CD4-positive, alpha-beta T cell treated with Interleukin-2 at 100 ng/mL for 4 hours (primary cell): ENCODE data around the gene METTL25B.
"Not testable (repeated sequence)": the region's sequence is repeated elsewhere in the genome, so short reads cannot be mapped to it uniquely, and the experiment has no call there.

Experiments used
- DNase-seq: peaks from one replicate; pipeline ENCODE4 v3.0.0-alpha.2; 2020; ENCODE audit warnings: low spot score

METTL25B gene

GRCh38 chr1:156748670-156749418 lies 20.6 kb downstream of the METTL25B start:
- DNase-seq, result no peak

- DNase-seq, result no peak
These were observed 21.3 kb downstream of the METTL25B start for GRCh38 chr1:156749419-156750118.

- peak; percentile 54 for DNase-seq
These were observed 22.0 kb downstream of the METTL25B start for GRCh38 chr1:156750191-156750672.

GRCh38 chr1:156750711-156751450 lies 22.6 kb downstream of the METTL25B start:
- DNase-seq, result no peak

GRCh38 chr1:156751451-156751756 lies 23.1 kb downstream of the METTL25B start, which contains the start of gene HDGF:
Gene HDGF, minus strand, starts transcription at chr1:156751675. Its CDS starts 246 bp downstream, at chr1:156751429.
- DNase-seq, result no peak

GRCh38 chr1:156751757-156752481 lies 23.6 kb downstream of the METTL25B start:
- DNase-seq, result peak; percentile 97

- DNase-seq, result no peak
These were observed 24.7 kb downstream of the METTL25B start for GRCh38 chr1:156752843-156753482.

- no peak for DNase-seq
These were observed 25.9 kb downstream of the METTL25B start for GRCh38 chr1:156754219-156754618.

GRCh38 chr1:156755527-156755950 lies 27.3 kb downstream of the METTL25B start:
- no peak for DNase-seq

- DNase-seq, result no peak
These were observed 28.1 kb downstream of the METTL25B start for GRCh38 chr1:156756355-156756754.

GRCh38 chr1:156757572-156758253 lies 29.4 kb downstream of the METTL25B start:
- DNase-seq, result not testable (repeated sequence)

GRCh38 chr1:156760092-156760795 lies 32.0 kb downstream of the METTL25B start:
- DNase-seq, result no peak

GRCh38 chr1:156760796-156761104 lies 32.5 kb downstream of the METTL25B start:
- no peak for DNase-seq

- not testable (repeated sequence) for DNase-seq
These were observed 36.9 kb downstream of the METTL25B start for GRCh38 chr1:156765136-156765535.

GRCh38 chr1:156765666-156766065 lies 37.4 kb downstream of the METTL25B start:
- no peak for DNase-seq

- no peak for DNase-seq
These were observed 38.2 kb downstream of the METTL25B start for GRCh38 chr1:156766298-156767100.

- peak; percentile 99 for DNase-seq
These were observed 39.0 kb downstream of the METTL25B start, which contains the start of gene PRCC for GRCh38 chr1:156767101-156767878. Gene PRCC, plus strand, starts transcription at chr1:156767535. Its CDS starts 237 bp downstream, at chr1:156767772.

GRCh38 chr1:156767879-156768604 lies 39.8 kb downstream of the METTL25B start:
- DNase-seq, result no peak
